CD4-positive, alpha-beta T cell treated with Interferon alpha-2 for 1 hour (primary cell): ENCODE data around the gene NEB.

Experiments used
- DNase-seq, 2 donors: peaks; one replicate each; pipeline ENCODE4 v3.0.0-alpha.2; 2020 to 2022

The NEB gene, protein sequence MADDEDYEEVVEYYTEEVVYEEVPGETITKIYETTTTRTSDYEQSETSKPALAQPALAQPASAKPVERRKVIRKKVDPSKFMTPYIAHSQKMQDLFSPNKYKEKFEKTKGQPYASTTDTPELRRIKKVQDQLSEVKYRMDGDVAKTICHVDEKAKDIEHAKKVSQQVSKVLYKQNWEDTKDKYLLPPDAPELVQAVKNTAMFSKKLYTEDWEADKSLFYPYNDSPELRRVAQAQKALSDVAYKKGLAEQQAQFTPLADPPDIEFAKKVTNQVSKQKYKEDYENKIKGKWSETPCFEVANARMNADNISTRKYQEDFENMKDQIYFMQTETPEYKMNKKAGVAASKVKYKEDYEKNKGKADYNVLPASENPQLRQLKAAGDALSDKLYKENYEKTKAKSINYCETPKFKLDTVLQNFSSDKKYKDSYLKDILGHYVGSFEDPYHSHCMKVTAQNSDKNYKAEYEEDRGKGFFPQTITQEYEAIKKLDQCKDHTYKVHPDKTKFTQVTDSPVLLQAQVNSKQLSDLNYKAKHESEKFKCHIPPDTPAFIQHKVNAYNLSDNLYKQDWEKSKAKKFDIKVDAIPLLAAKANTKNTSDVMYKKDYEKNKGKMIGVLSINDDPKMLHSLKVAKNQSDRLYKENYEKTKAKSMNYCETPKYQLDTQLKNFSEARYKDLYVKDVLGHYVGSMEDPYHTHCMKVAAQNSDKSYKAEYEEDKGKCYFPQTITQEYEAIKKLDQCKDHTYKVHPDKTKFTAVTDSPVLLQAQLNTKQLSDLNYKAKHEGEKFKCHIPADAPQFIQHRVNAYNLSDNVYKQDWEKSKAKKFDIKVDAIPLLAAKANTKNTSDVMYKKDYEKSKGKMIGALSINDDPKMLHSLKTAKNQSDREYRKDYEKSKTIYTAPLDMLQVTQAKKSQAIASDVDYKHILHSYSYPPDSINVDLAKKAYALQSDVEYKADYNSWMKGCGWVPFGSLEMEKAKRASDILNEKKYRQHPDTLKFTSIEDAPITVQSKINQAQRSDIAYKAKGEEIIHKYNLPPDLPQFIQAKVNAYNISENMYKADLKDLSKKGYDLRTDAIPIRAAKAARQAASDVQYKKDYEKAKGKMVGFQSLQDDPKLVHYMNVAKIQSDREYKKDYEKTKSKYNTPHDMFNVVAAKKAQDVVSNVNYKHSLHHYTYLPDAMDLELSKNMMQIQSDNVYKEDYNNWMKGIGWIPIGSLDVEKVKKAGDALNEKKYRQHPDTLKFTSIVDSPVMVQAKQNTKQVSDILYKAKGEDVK (N-terminal part only)

DNA sequence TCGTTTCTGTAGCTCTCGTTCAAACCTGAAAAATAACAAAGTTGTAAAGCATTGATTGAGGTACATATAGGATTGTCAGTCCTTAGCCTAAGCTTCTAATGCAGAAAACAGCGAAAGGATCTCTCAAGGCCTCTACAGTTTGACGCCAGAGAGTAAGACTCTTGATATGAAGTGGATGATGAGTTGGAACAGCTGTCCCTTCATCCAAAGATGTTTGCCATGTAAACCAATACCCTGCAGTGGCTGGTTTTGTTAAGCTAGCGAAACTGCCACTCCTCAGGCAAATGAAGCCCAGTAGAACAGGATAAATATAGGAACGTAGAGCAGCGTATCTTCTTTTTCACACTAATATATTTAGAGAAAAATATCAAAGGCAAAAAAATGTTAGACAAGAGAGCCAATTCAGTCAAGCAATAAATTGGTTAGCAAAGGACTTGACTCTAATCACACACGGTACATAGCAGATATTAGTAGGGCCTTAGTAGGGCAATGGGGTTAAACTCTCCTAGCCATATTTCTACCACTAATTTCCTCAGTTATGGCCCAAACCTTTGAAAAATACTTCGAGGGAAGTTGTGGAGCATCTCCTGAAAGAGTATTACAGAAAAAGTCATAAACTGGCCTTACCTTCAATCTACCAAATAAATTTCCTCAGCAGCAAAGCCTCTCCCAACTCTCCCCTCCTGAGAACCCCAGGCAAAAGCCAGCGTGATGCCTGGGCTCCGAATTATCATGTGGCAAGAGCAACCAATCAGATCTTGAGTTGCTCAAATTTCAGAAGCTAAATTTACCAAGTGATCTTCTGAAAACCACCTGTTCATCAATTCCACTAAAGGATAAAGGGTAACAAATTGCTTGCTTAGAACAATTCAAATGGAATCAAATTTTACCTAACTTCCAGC, at the start of gene NEB:
NEB (minus strand) TSS at position 706 of the 902 bp plus-strand sequence. CDS start 1,320 bp downstream, outside the sequence.
- no peak for DNase-seq

GRCh38 chr2:151783133-151783520, 48.9 kb upstream of the NEB start:
- no peak for DNase-seq

GRCh38 chr2:151782378-151783132, 48.3 kb upstream of the NEB start:
- no peak for DNase-seq

DNA sequence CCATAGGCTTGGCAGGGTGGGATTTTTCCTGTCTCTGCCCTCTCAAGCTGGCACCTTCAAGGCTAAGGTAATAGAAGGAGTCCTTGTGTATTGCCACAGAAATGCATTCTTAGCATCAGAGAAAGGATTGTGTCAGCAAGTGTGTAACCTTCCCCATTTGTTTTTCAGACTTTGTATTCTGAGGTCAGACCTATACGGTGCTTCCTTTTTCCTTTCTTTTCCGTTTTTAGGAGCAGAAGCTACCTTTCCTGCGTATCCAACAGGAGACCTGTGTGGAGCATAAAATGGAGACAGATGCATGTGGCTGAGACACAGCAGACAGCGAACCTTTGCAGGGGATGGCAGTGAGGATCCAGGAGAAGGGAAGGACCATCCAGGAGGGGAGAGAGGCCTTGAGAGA, 47.4 kb upstream of the NEB start:
- DNase-seq: no peak

DNA sequence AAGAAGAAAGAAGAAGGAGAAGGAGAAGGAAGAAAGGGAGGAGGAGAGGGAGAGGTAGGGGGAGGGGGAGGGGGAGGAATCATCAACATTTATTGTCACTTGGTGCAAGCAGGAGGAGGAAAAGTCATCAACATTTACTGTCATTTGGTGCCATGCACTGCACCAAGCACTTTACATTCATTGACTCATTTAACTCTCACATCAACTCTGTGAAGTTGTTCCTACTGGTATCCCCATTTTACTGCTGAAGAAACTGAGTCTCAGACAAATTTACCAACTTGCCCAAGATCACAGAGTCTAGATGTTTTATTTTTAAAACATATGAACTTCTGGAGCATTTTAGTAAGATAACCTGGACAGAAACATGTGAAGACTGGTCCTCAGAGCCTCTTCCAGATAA, 46.7 kb upstream of the NEB start:
- DNase-seq: no peak

DNA sequence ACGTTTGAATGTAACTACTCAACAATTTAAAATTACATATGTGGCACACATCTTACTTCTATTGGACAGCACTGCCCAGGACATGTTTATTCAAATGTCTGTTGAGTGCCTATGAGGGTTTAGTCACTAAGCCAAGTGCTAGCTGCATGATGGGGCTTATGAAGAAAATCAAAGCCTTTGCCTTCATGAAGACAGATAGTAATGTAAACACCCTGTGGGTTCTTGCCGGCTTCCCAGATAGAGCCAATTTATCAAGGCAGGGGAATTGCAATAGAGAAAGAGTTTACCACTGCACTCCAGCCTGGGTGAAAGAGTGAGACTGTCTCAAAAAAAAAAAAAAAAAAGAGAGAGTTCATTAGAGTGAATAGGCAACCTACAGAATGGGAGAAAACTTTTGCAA, 43.7 kb upstream of the NEB start:
- no peak for DNase-seq

DNA sequence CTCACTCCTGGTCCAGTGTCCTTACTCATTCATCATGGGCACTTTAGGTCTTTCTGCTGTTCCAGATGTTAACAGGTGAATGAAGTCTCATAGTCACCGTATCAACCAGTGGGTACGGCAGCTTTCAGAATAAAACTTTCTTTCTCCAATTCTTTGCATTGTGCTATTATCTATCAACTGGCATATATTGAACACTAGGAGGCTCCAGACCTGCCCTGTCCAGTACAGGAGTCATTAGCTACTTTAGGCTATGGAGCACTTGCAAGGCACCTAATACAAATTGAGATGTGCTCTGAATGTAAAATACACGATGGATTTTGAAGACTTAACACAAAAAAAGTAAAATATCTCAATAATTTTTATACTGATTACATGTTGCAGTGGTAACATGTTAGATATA, 43.2 kb upstream of the NEB start:
- DNase-seq: no peak

DNA sequence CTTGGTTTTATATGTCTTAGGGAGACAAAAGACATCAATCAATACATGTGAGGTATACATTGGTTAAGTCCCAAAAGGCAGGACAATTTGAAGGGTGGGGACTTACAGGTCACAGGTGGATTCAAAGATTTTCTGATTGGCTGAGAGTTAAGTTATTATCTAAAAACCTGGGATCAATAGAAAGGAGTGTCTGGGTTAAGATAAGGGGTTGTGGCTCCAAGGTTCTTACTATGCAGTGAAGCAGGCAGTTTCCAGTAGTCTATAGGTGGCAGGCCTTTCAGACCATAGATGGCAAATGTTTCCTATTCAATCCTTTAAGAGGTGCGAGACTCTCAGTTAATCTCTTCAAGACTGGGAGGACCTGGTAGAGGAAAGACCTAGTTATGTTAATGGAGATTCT, 42.1 kb upstream of the NEB start:
- no peak for DNase-seq

DNA sequence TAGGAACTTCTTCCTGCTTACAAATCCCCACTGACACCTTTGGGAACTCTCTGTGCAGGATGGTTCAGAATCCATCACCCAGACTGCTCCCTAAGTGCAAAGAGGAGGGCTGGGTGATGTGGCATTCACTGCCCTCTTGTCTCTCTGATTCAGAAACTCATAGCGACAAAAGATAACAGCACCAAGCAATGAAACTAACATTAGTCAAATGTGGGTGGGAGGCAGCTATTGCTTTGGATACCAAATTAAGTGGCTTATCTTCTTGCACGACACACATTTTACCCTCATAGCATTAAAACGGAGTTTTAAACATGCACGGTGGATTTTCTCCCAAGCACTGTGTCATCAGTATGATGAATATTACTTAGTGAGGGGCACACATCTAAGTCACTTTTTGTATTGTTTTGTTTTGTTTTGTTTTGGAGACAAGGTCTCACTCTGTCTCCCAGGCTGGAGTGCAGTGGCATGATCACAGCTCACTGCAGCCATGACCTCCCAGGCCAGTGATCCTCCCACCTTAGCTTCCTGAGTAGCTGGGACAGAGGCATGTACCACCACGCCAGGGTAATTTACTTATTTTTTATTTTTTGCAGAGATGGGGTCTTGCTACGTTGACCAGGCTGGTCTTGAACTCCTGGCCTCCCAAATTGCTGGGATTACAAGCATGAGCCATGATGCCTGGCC, 40.9 kb upstream of the NEB start:
- DNase-seq: no peak

GRCh38 chr2:151774506-151774905, 40.2 kb upstream of the NEB start:
- DNase-seq: no peak

GRCh38 chr2:151771599-151772358, 37.5 kb upstream of the NEB start:
- DNase-seq: peak in 1 of 2 donors; percentile 76

- no peak for DNase-seq
Measured at GRCh38 chr2:151770995-151771394, 36.7 kb upstream of the NEB start.

DNA sequence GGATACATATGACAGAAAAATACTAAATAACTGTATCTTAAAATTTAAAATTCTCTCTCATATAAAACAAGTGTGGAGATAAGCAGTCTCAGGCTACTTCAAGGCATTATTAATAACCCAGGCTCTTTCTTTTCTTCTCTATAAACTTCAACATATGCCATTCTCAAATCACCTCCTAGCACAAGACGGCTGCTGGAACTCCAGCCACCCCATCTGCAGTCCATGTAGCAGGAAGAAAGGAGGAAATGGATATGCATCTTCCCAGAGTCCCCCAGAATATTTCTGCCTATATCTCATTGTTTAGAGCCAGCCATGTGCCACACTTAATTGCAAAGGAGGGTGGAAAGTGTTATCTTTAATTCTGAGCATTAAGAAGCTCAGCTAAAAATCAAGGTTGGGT, 35.3 kb upstream of the NEB start:
- DNase-seq: no peak

- no peak for DNase-seq
Measured at GRCh38 chr2:151767536-151767935, 33.3 kb upstream of the NEB start.

DNA sequence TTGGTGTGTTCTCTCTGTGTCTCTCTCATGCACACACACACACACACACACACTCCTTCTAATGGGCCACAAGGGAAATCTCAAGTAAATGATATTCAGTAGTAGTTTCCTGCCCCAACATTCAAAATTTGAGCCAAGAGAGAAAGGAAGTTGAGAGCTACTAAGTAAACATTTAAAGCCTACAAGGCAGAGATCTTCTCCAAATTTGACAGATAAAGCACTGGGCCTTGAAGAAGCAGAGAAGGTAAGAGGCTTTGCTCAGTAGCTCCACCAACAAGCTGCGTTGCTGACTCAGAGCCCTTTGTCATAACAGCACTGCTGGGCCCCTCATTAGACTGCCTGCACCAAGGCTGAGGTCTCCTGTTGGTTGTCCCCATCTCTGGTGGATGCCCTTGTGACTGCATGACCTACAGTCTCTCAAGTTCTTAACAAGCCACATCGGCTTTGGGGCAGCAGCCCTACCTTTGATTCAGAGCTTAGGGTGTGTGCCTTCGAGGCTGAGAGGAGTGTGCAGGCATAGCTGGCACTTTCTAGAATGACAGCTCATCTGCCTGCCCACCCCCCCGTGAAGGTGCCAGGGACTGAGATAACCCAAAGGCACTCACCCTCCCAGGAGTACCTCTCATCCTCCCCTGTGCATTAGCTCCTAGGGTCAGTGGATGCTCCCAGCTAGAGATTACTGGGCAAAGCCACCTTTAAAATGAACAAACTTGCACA, 32.3 kb upstream of the NEB start:
- DNase-seq: no peak

GRCh38 chr2:151765760-151766410, 31.6 kb upstream of the NEB start:
- DNase-seq: no peak

DNA sequence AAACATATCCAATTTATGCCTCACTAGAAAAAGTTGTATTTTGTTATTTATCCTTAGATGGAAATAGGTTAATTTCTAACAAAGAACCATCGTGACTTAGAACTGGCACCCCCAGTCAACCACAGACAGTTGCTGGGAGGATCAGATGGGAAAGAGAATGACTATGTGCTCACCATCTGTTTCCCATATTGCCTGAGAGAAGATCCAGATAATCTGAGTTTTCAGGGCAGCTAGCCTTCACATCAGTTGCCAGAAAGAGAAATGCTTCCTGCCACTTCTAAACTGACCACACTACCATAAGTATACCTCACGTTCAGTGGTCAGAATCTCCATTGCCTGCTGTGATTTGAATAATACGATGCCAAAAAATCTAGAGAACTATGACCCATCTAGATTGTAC, 28.4 kb upstream of the NEB start:
- DNase-seq: no peak

DNA sequence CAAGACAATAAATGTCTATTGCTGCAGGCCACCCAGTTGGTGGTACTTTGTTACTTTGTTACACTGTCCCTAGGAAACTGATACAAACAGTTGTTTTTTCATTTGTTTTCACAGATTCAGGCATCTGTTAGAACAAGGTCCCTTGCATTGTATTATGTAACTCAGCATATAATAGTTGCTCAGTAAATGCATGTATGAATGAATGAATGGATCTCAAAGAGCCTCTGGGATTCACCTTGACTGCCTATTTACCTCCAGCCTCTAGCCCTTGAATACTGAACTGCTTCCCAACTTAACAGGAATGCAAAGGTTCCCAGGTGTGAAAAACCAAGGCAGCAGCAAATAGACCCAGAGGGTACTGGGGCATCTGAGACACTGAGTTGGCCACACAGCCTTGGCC, 27.4 kb upstream of the NEB start:
- DNase-seq: no peak

DNA sequence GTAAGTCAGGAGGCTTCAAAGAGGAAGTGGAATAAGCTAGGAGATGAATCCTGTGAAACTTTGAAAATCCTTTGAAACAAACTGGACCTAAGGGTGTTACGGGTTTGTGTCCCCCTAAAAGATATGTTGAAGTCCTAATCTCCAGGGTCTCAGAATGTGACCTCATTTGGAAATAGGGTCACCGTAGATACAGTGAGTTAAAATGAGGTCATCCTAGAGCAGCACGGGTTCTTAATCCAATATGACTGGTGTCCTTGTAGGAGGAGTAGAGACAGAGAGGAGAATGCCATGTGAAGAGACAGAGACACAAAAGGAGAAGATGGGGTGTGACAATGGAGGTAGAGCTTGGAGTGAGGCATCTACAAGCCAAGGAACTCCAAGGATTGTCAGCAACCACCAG, 26.9 kb upstream of the NEB start:
- no peak for DNase-seq
